IMR-90 (cell line): ENCODE measurements around the gene NELFE. TPM values are rescaled to one million over a fixed set of nuclear protein-coding genes. Genes with fewer than 3 reads are reported as not detected.

Experiments used
- ATAC-seq: fragments of 200-7000 bp; cut with Tn5 transposase; 2 replicates; pipeline ENCODE4 v1.9.1; 2020; ENCODE audit warnings: low read depth, mild to moderate bottlenecking, moderate library complexity
- BruUV-seq: library from RNA; stranded (reverse); fragments of 400-500 nt; replicated peaks from 2 replicates; lab custom pipeline; 2021; lab: Mats Ljungman, UMichigan
- CTCF ChIA-PET: fragments of 300-600 bp; formaldehyde crosslinking; extraction: SDS; loops from one replicate; lab custom pipeline; 2021; ENCODE audit warnings: antibody characterized with exemption; lab: Yijun Ruan, JAX
- POLR2A ChIA-PET: fragments of 300-600 bp; sonication (Branson Sonifier 250); formaldehyde crosslinking; loops from one replicate; lab custom pipeline; 2022; ENCODE audit warnings: antibody characterized with exemption; ENCODE audit not compliant: unreplicated experiment; lab: Charles Lee
- DNase-seq: peaks from one replicate; pipeline ENCODE4 v3.0.0; 2013
- H2AFZ ChIP-seq: replicated peaks from 2 replicates; pipeline ENCODE3; 2013; ENCODE audit warnings: low read length, mild to moderate bottlenecking; ENCODE audit not compliant: poor library complexity
- H2AK5ac ChIP-seq: 2 replicates; pipeline ENCODE4 v1.6.1; 2013; ENCODE audit warnings: low read depth, low read length, inconsistent platforms
- H2AK9ac ChIP-seq: replicated peaks from 2 replicates; pipeline ENCODE3; 2013; ENCODE audit warnings: mild to moderate bottlenecking, low read depth, low read length, moderate library complexity; ENCODE audit not compliant: poor library complexity
- H2BK120ac ChIP-seq: 2 replicates; pipeline ENCODE4 v1.6.1; 2013; ENCODE audit warnings: low read depth, low read length, inconsistent platforms
- H2BK15ac ChIP-seq: 3 replicates; pipeline ENCODE4 v1.6.1; 2013; ENCODE audit warnings: low read depth, low read length, inconsistent platforms
- H2BK20ac ChIP-seq: 2 replicates; pipeline ENCODE4 v1.6.1; 2013; ENCODE audit warnings: low read depth, mild to moderate bottlenecking, inconsistent platforms, low read length, moderate library complexity
- H2BK5ac ChIP-seq: 2 replicates; pipeline ENCODE4 v1.6.1; 2013; ENCODE audit warnings: mild to moderate bottlenecking, low read depth, low read length, inconsistent platforms; ENCODE audit not compliant: poor library complexity, severe bottlenecking
- H3K14ac ChIP-seq: replicated peaks from 2 replicates; pipeline ENCODE4 v1.6.1; 2013; ENCODE audit warnings: low read depth, low read length, inconsistent platforms
- H3K18ac ChIP-seq: 2 replicates; pipeline ENCODE4 v1.6.1; 2013; ENCODE audit warnings: low read depth, low read length, control low read depth
- H3K23ac ChIP-seq: 2 replicates; pipeline ENCODE4 v1.6.1; 2013; ENCODE audit warnings: low read depth, low read length, inconsistent platforms
- H3K27ac ChIP-seq: 2 replicates; pipeline ENCODE4 v1.5.1; 2013; ENCODE audit warnings: mild to moderate bottlenecking, control low read depth, low read length; ENCODE audit not compliant: insufficient read depth
- H3K27me3 ChIP-seq: 2 replicates; pipeline ENCODE4 v1.6.1; 2013; ENCODE audit warnings: low read length; ENCODE audit not compliant: control insufficient read depth, insufficient read depth
- H3K36me3 ChIP-seq: 2 replicates; pipeline ENCODE4 v1.6.1; 2013; ENCODE audit warnings: low read length, mixed read lengths; ENCODE audit not compliant: control insufficient read depth, insufficient read depth
- H3K4ac ChIP-seq: 2 replicates; pipeline ENCODE4 v1.6.1; 2013; ENCODE audit warnings: low read depth, low read length, inconsistent platforms
- H3K4me1 ChIP-seq: 2 replicates; pipeline ENCODE4 v1.6.1; 2013; ENCODE audit warnings: low read length, mixed read lengths; ENCODE audit not compliant: control insufficient read depth, insufficient read depth
- H3K4me2 ChIP-seq: 2 replicates; pipeline ENCODE4 v1.6.1; 2013; ENCODE audit warnings: low read depth, mild to moderate bottlenecking, control low read depth, low read length, moderate library complexity
- H3K4me3 ChIP-seq: 2 replicates; pipeline ENCODE4 v1.5.1; 2013; ENCODE audit warnings: low read depth, mild to moderate bottlenecking, control low read depth, low read length, moderate library complexity; ENCODE audit not compliant: insufficient read depth
- H3K56ac ChIP-seq: 2 replicates; pipeline ENCODE4 v1.6.1; 2013; ENCODE audit warnings: low read length, inconsistent platforms; ENCODE audit not compliant: insufficient read depth; ENCODE audit errors: extremely low read depth
- H3K79me1 ChIP-seq, 2 experiments: 2 replicates each; pipeline ENCODE4 v1.6.1; 2013; ENCODE audit warnings: low read length in 2 of 2, inconsistent platforms in 1 of 2, low read depth in 1 of 2
- H3K9ac ChIP-seq: 2 replicates; pipeline ENCODE4 v1.6.1; 2013; ENCODE audit warnings: low read depth, low read length, control low read depth
- H3K9me1 ChIP-seq: 2 replicates; pipeline ENCODE4 v1.6.1; 2013; ENCODE audit warnings: low read length, inconsistent platforms; ENCODE audit not compliant: insufficient read depth
- H3K9me3 ChIP-seq: 2 replicates; pipeline ENCODE4 v1.6.1; 2013; ENCODE audit warnings: low read length; ENCODE audit not compliant: control insufficient read depth, insufficient read depth
- H4K20me1 ChIP-seq: 2 replicates; pipeline ENCODE4 v1.6.1; 2013; ENCODE audit warnings: low read length, inconsistent platforms; ENCODE audit not compliant: insufficient read depth
- H4K5ac ChIP-seq: 2 replicates; pipeline ENCODE4 v1.6.1; 2013; ENCODE audit warnings: mild to moderate bottlenecking, low read depth, low read length, control low read depth
- H4K8ac ChIP-seq, 2 experiments: 2 replicates each; pipeline ENCODE4 v1.6.1; 2013; ENCODE audit warnings: low read depth in 2 of 2, low read length in 2 of 2, control low read depth in 1 of 2, inconsistent platforms in 1 of 2
- H4K91ac ChIP-seq: 2 replicates; pipeline ENCODE4 v1.6.1; 2013; ENCODE audit warnings: low read depth, low read length, inconsistent platforms; ENCODE audit not compliant: insufficient read depth
- BHLHE40 ChIP-seq: fragments of 150-350 bp; IDR thresholded peaks from 2 replicates; pipeline ENCODE4 v1.6.1; 2016; ENCODE audit warnings: mild to moderate bottlenecking, low read depth, low read length
- CEBPB ChIP-seq: IDR thresholded peaks from 2 replicates; pipeline ENCODE4 v1.6.1; 2012; ENCODE audit warnings: low read depth, low read length, improper control_type of control experiment
- CHD1 ChIP-seq: IDR thresholded peaks from 2 replicates; pipeline ENCODE4 v1.6.1; 2012; ENCODE audit warnings: low read depth, low read length, improper control_type of control experiment
- CTCF ChIP-seq: conservative IDR thresholded peaks from 2 replicates; pipeline ENCODE4 v1.5.1; 2012; ENCODE audit warnings: mild to moderate bottlenecking, low read depth, low read length, improper control_type of control experiment
- ELK1 ChIP-seq: fragments of 150-350 bp; IDR thresholded peaks from 2 replicates; pipeline ENCODE4 v1.6.1; 2016; ENCODE audit warnings: low read depth, mild to moderate bottlenecking, low read length, moderate library complexity, borderline replicate concordance
- FOS ChIP-seq: fragments of 150-350 bp; IDR thresholded peaks from 2 replicates; pipeline ENCODE4 v1.6.1; 2016; ENCODE audit warnings: low read depth, low read length
- MAFK ChIP-seq: IDR thresholded peaks from 2 replicates; pipeline ENCODE4 v1.6.1; 2012; ENCODE audit warnings: low read depth, low read length, improper control_type of control experiment
- NFE2L2 ChIP-seq: fragments of 150-350 bp; IDR thresholded peaks from 2 replicates; pipeline ENCODE4 v1.6.1; 2016; ENCODE audit warnings: low read depth, mild to moderate bottlenecking, low read length
- POLR2A ChIP-seq: IDR thresholded peaks from 2 replicates; pipeline ENCODE4 v1.6.1; 2012; ENCODE audit warnings: mild to moderate bottlenecking, low read depth, low read length
- RAD21 ChIP-seq: IDR thresholded peaks from 2 replicates; pipeline ENCODE4 v1.6.1; 2012; ENCODE audit warnings: low read length, improper control_type of control experiment
- RCOR1 ChIP-seq: IDR thresholded peaks from 2 replicates; pipeline ENCODE4 v1.6.1; 2012; ENCODE audit warnings: mild to moderate bottlenecking, low read length, improper control_type of control experiment; ENCODE audit not compliant: insufficient replicate concordance
- RFX5 ChIP-seq: IDR thresholded peaks from 2 replicates; pipeline ENCODE4 v1.8.0; 2012; ENCODE audit warnings: low read depth, mild to moderate bottlenecking, low read length, moderate library complexity
- SMC3 ChIP-seq: fragments of 150-350 bp; IDR thresholded peaks from 2 replicates; pipeline ENCODE4 v1.6.1; 2016; ENCODE audit warnings: low read depth, mild to moderate bottlenecking, antibody characterized with exemption, low read length, moderate library complexity
- WGBS, 2 experiments: methylation state at CpG; one replicate each; pipeline versions ENCODE4 v1.1.5 to v1.1.7; 2013; ENCODE audit warnings: missing lambda C conversion rate in 2 of 2; ENCODE audit not compliant: insufficient read length in 1 of 2; ENCODE audit errors: extremely low coverage in 2 of 2; 5-methylcytosine and 5-hydroxymethylcytosine counted together
- dilution Hi-C: fragments of 300-500 bp; cut with HindIII; formaldehyde crosslinking; loops from one replicate; pipeline ENCODE4 v1.14.3; 2018; ENCODE audit warnings: low sequenced_read_pairs; ENCODE audit not compliant: unreplicated experiment
- in situ Hi-C: fragments of 300-500 bp; cut with MboI; formaldehyde crosslinking; loops from 3 replicates; pipeline ENCODE4 v1.14.3; 2019; ENCODE audit warnings: low sequenced_read_pairs, inconsistent platforms, mixed read lengths
- intact Hi-C: fragments of 100-400 bp; cut with micrococcal nuclease; formaldehyde crosslinking; loops from 2 replicates; pipeline ENCODE4 v1.10.0; 2022
- polyA plus RNA-seq, 3 experiments: library from polyadenylated mRNA; depleted of rRNA; stranded (reverse); fragments of >200 nt; gene quantifications; 2 replicates each; pipeline ENCODE4 v1.2.3, GENCODE V29; 2012; ENCODE audit warnings: low replicate concordance in 1 of 3
- total RNA-seq: library from RNA; depleted of rRNA; stranded (reverse); fragments of >200 nt; gene quantifications from 2 replicates; pipeline ENCODE4 v1.2.3, GENCODE V29; 2012
- TF ChIP-seq, protein P1 (sequence below): fragments of 150-350 bp; IDR thresholded peaks from 2 replicates; pipeline ENCODE4 v1.6.1; 2017; ENCODE audit warnings: mild to moderate bottlenecking, antibody characterized with exemption, low read length, low read depth

Gene NELFE
- total and polyA plus RNA-seq, 2 of the 4 experiments (the other 2 are of a cell fraction), result 63.6 to 76.0 TPM

- WGBS, 2 experiments, result 0% methylated on average over 24 of the region's 62 CpGs; no CpG with 5 or more reads in 1 of the 2 experiments
- peak within 1 kb of the TSS; percentile 49; the same call in 1 of the 2 replicates for H2BK20ac ChIP-seq
- TF ChIP-seq RFX5 (no peak), CEBPB (peak; percentile 99), ELK1 (no peak), RAD21 (0 out of 2 replicates have a peak, but pooled peaks have one; percentile 1), FOS (no peak), POLR2A (peak; percentile 71), NFE2L2 (no peak), CTCF (no peak), BHLHE40 (peak; percentile 62; the same call in 1 of the 2 replicates), CHD1 (no peak), RCOR1 (no peak), MAFK (no peak), SMC3 (no peak)
- TF ChIP-seq, protein P1, sequence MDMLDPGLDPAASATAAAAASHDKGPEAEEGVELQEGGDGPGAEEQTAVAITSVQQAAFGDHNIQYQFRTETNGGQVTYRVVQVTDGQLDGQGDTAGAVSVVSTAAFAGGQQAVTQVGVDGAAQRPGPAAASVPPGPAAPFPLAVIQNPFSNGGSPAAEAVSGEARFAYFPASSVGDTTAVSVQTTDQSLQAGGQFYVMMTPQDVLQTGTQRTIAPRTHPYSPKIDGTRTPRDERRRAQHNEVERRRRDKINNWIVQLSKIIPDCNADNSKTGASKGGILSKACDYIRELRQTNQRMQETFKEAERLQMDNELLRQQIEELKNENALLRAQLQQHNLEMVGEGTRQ, result no peak
These were observed 13.4 kb upstream of the NELFE start, which contains the start of gene DXO for GRCh38 chr6:31971993-31972708. Gene DXO (minus strand): TSS chr6:31972138. CDS start chr6:31971675, 463 bp downstream.

More at GRCh38 chr6:31971993-31972708, 13.4 kb upstream of the NELFE start, which contains the start of gene DXO:
- peaks cover 6% of the 10 kb centered on the region; the same call in 1 of the 2 replicates for H3K9me1 ChIP-seq
- intact Hi-C loops, result loop anchor here (1.0 kb wide), 1 partner anchor 13 kb away; the partner anchor contains the start of gene SKIC2
- H3K56ac ChIP-seq, result peak within 1 kb of the TSS; percentile 90
- peak within 1 kb of the TSS; percentile 69; the same call in 2 of the 3 replicates for H2BK15ac ChIP-seq
- dilution Hi-C loops, result no loop called here
- peak within 1 kb of the TSS; percentile 94 for H3K4me2 ChIP-seq
- H3K18ac ChIP-seq, result peak within 1 kb of the TSS; percentile 61
- H3K4me3 ChIP-seq, result peak within 1 kb of the TSS; percentile 60
- CTCF ChIA-PET, result no interaction called here
- peak within 1 kb of the TSS; percentile 94 for H3K4ac ChIP-seq
- H4K8ac ChIP-seq, result peak within 1 kb of the TSS; percentile 98 to 99
- H3K9ac ChIP-seq, result peak within 1 kb of the TSS; percentile 90
- peaks cover 19 to 49% of the 10 kb centered on the region in 2 experiments for H3K79me1 ChIP-seq
- no peaks in the 10 kb centered on the region for H3K9me3 ChIP-seq
- H4K20me1 ChIP-seq, result no peaks in the 10 kb centered on the region
- H4K5ac ChIP-seq, result peak within 1 kb of the TSS; percentile 81
- DNase-seq, result peak; percentile 99
- TSS peak; percentile 40 for BruUV-seq
- H3K4me1 ChIP-seq, result peaks cover 11% of the 10 kb centered on the region
- H2BK120ac ChIP-seq, result peak within 1 kb of the TSS; percentile 83
- H4K91ac ChIP-seq, result peak within 1 kb of the TSS; percentile 99
- peaks cover 31% of the 10 kb centered on the region for H3K36me3 ChIP-seq
- H2BK5ac ChIP-seq, result peak within 1 kb of the TSS; percentile 91
- peak within 1 kb of the TSS; percentile 92 for H3K14ac ChIP-seq
- H2AK9ac ChIP-seq, result peak within 1 kb of the TSS; percentile 85
- POLR2A ChIA-PET, result interaction anchor here (0.7 to 1.8 kb wide), 3 partner anchors 13 to 70 kb away, joined by 3 to 10 read pairs (median 3); partner anchors contain the start of genes NELFE, SKIC2 and ZBTB12
- H3K27me3 ChIP-seq, result no peaks in the 10 kb centered on the region
- peak within 1 kb of the TSS; percentile 98 for H2AFZ ChIP-seq
- H3K27ac ChIP-seq, result peak within 1 kb of the TSS; percentile 93
- in situ Hi-C loops, result loop anchor here (10.0 kb wide), 2 partner anchors 143 to 203 kb away; partner anchors contain the start of genes AGPAT1 and RNF5
- peak within 1 kb of the TSS; percentile 80 for H3K23ac ChIP-seq
- H2AK5ac ChIP-seq, result peak within 1 kb of the TSS; percentile 86
- peak; percentile 91 for ATAC-seq
